Liver (tissue), 9 donors: ENCODE data around the gene CDO1. TPM values are rescaled to one million over a fixed set of nuclear protein-coding genes. Genes with fewer than 3 reads are reported as not detected.

Experiments used
- DNase-seq: peaks from one replicate; pipeline ENCODE4 v3.0.0-alpha.2; 2017; ENCODE audit warnings: low spot score
- H3K27ac ChIP-seq, 2 donors: one replicate each; pipeline ENCODE4 v1.7.0; 2013; ENCODE audit warnings: inconsistent platforms in 2 of 2, low read length in 2 of 2, control low read depth in 1 of 2, low read depth in 1 of 2, mild to moderate bottlenecking in 1 of 2
- H3K27me3 ChIP-seq, 4 donors: one replicate each; pipeline versions ENCODE4 v1.6.1 to v1.7.0; 2013; ENCODE audit warnings: low read length in 3 of 4, inconsistent platforms in 1 of 4, mild to moderate bottlenecking in 1 of 4, moderate library complexity in 1 of 4; ENCODE audit not compliant: control insufficient read depth in 4 of 4, insufficient read depth in 4 of 4
- H3K36me3 ChIP-seq, 4 donors: one replicate each; pipeline versions ENCODE4 v1.6.1 to v1.7.0; 2013; ENCODE audit warnings: low read length in 3 of 4, mild to moderate bottlenecking in 3 of 4, low read depth in 1 of 4, moderate library complexity in 1 of 4; ENCODE audit not compliant: control insufficient read depth in 4 of 4, insufficient read depth in 3 of 4
- H3K4me1 ChIP-seq, 4 donors: one replicate each; pipeline versions ENCODE4 v1.6.1 to v1.7.0; 2013; ENCODE audit warnings: low read length in 3 of 4, mild to moderate bottlenecking in 3 of 4, moderate library complexity in 1 of 4; ENCODE audit not compliant: control insufficient read depth in 4 of 4, insufficient read depth in 4 of 4
- H3K4me3 ChIP-seq, 3 donors: one replicate each; pipeline versions ENCODE4 v1.6.1 to v1.7.0; 2013; ENCODE audit warnings: low read length in 3 of 3, control low read depth in 1 of 3, low read depth in 1 of 3, mild to moderate bottlenecking in 1 of 3
- H3K9ac ChIP-seq, 2 donors: one replicate each; pipeline ENCODE4 v1.7.0; 2013; ENCODE audit warnings: low read length in 2 of 2, mild to moderate bottlenecking in 2 of 2, moderate library complexity in 2 of 2, control low read depth in 1 of 2, low read depth in 1 of 2
- H3K9me3 ChIP-seq, 4 donors: one replicate each; pipeline versions ENCODE4 v1.6.1 to v1.7.0; 2013; ENCODE audit warnings: low read length in 3 of 4; ENCODE audit not compliant: control insufficient read depth in 4 of 4
- ATF3 ChIP-seq: IDR thresholded peaks from 2 replicates; pipeline ENCODE4 v1.6.1; 2016; ENCODE audit warnings: antibody characterized with exemption
- CTCF ChIP-seq: fragments of 150-350 bp; IDR thresholded peaks from 2 replicates; pipeline ENCODE4 v1.5.1; 2017; ENCODE audit warnings: improper control_type of control experiment, low read depth, low read length; ENCODE audit not compliant: missing input control
- EGR1 ChIP-seq, 2 donors: IDR thresholded peaks; 2 replicates each; pipeline ENCODE4 v1.6.1; 2016 to 2018; ENCODE audit warnings: antibody characterized with exemption in 2 of 2, low read depth in 2 of 2
- GABPA ChIP-seq, 2 donors: IDR thresholded peaks in 1 of 2; conservative IDR thresholded peaks in 1 of 2; 2 replicates each; pipeline ENCODE4 v1.6.1; 2016; ENCODE audit warnings: antibody characterized with exemption in 2 of 2, mild to moderate bottlenecking in 1 of 2, moderate library complexity in 1 of 2
- HNF4A ChIP-seq, 2 donors: conservative IDR thresholded peaks; 2 replicates each; pipeline ENCODE4 v1.6.1; 2016; ENCODE audit warnings: antibody characterized with exemption in 2 of 2, mild to moderate bottlenecking in 2 of 2
- HNF4G ChIP-seq: IDR thresholded peaks from 2 replicates; pipeline ENCODE4 v1.6.1; 2016; ENCODE audit warnings: antibody characterized with exemption
- RAD21 ChIP-seq, 2 donors: IDR thresholded peaks; 2 replicates each; pipeline ENCODE4 v1.6.1; 2016; ENCODE audit warnings: antibody characterized with exemption in 2 of 2, mild to moderate bottlenecking in 2 of 2
- REST ChIP-seq: IDR thresholded peaks from 2 replicates; pipeline ENCODE4 v1.6.1; 2016; ENCODE audit warnings: antibody characterized with exemption, mild to moderate bottlenecking
- YY1 ChIP-seq: IDR thresholded peaks from 2 replicates; pipeline ENCODE4 v1.6.1; 2016; ENCODE audit warnings: antibody characterized with exemption, mild to moderate bottlenecking
- WGBS: extraction: QIAGEN DNeasy Blood & Tissue Kit; methylation state at CpG from one replicate; pipeline ENCODE4 v1.1.7; 2013; 5-methylcytosine and 5-hydroxymethylcytosine counted together
- polyA plus RNA-seq, 2 donors: library from polyadenylated mRNA; stranded (reverse) in 1 of 2; unstranded in 1 of 2; fragments of 200-250 nt in 1 of 2; fragments of >200 nt in 1 of 2; fragmentation: Nextera tagmentation in 1 of 2; extraction: Ambion mirVana in 1 of 2; gene quantifications; one replicate each; pipeline versions ENCODE4 v1.2.1 to v1.2.3, GENCODE V29; 2013 to 2015
- total RNA-seq, 2 donors: library from RNA; depleted of rRNA; stranded (reverse); fragments of >200 nt; gene quantifications; one replicate each; pipeline ENCODE4 v1.2.3, GENCODE V29; 2014
- donor health status: healthy.
- donor health status: healthy.
- donor health status: healthy.
- donor health status: healthy.
- donor health status: healthy.

The CDO1 gene
- total and polyA plus RNA-seq, 4 donors = 106 to 472 (median 241) TPM

GRCh38 chr5:115820846-115821245 lies 4.4 kb upstream of the CDO1 start (continued):
- TF ChIP-seq EGR1 (IDR thresholded peaks at IDR 0.05; ENCODE audit: low read depth in 2 of 2) (no peak), HNF4A (conservative IDR thresholded peaks at IDR 0.05) (no peak), HNF4G (no peak)

- Histone ChIP-seq H3K4me3 (no peak overlapping the region), H3K36me3 (no peaks in the 10 kb centered on the region), H3K9me3 (no peaks in the 10 kb centered on the region), H3K27me3 (no peaks in the 10 kb centered on the region), H3K4me1 (peaks cover 0 to 6% (median 4%) of the 10 kb centered on the region in 4 donors), H3K27ac (no peak overlapping the region), H3K9ac (no peak overlapping the region)
- WGBS = 91% methylated on average over 18 of the region's 18 CpGs
- TF ChIP-seq ATF3 (no peak), RAD21 (IDR thresholded peaks at IDR 0.05) (no peak), GABPA (IDR thresholded peaks at IDR 0.05 in 1 of 2, conservative IDR thresholded peaks at IDR 0.05 in 1 of 2) (no peak), CTCF (no peak), EGR1 (IDR thresholded peaks at IDR 0.05; ENCODE audit: low read depth in 2 of 2) (no peak), REST (no peak)
- DNase-seq = no peak
These were observed 2.4 kb upstream of the CDO1 start for GRCh38 chr5:115818821-115819220.

- WGBS = 66% methylated on average over 7 of the region's 7 CpGs
- DNase-seq = no peak
- Histone ChIP-seq H3K9me3 (no peaks in the 10 kb centered on the region), H3K4me1 (peaks cover 0 to 15% (median 6%) of the 10 kb centered on the region in 4 donors), H3K27ac (no peak overlapping the region), H3K36me3 (peaks cover 0 to 2% (median 2%) of the 10 kb centered on the region in 4 donors), H3K4me3 (peak overlapping the region in 1 of 3 donors; percentile 78), H3K27me3 (no peaks in the 10 kb centered on the region), H3K9ac (peak overlapping the region in 1 of 2 donors; percentile 94)
- TF ChIP-seq YY1 (no peak), HNF4G (no peak)
These were observed 927 bp upstream of the CDO1 start for GRCh38 chr5:115817386-115817785.
